OCI-LY3 (cell line): ENCODE data around the gene CTSE.

ENCODE experiments used
- H2AFZ ChIP-seq: fragments of 200-600, 300-600 bp; shearing (Covaris generic); 2 replicates; pipeline ENCODE4 v1.6.0; 2014; ENCODE audit warnings: antibody characterized with exemption, low read depth, low read length
- H3K27ac ChIP-seq: fragments of 200-600, 300-600 bp; sonication (generic); 2 replicates; pipeline ENCODE4 v1.5.1; 2014; ENCODE audit warnings: mild to moderate bottlenecking, low read length, moderate library complexity, mixed read lengths
- H3K27me3 ChIP-seq: fragments of 200-600, 300-600 bp; sonication (generic); 2 replicates; pipeline ENCODE4 v1.6.1; 2014; ENCODE audit warnings: low read depth, low read length, mixed read lengths
- H3K36me3 ChIP-seq: fragments of 200-600, 300-600 bp; sonication (generic); replicated peaks from 2 replicates; pipeline ENCODE3; 2014; ENCODE audit warnings: low read depth, low read length, mixed read lengths
- H3K4me1 ChIP-seq: fragments of 300-600, 200-600 bp; sonication (generic); 2 replicates; pipeline ENCODE4 v1.6.1; 2014; ENCODE audit warnings: low read length, mixed read lengths
- H3K4me2 ChIP-seq: fragments of 200-600, 300-600 bp; sonication (generic); 2 replicates; pipeline ENCODE4 v1.6.1; 2014; ENCODE audit warnings: low read length, mixed read lengths
- H3K4me3 ChIP-seq: fragments of 300-600, 200-600 bp; sonication (generic); 2 replicates; pipeline ENCODE4 v1.5.1; 2014; ENCODE audit warnings: antibody characterized with exemption, mild to moderate bottlenecking, low read length, moderate library complexity
- H3K79me2 ChIP-seq: fragments of 300-600, 200-600 bp; shearing (Covaris generic); 2 replicates; pipeline ENCODE4 v1.6.1; 2014; ENCODE audit warnings: mild to moderate bottlenecking, low read length, mixed read lengths
- H3K9ac ChIP-seq: fragments of 300-600, 200-600 bp; shearing (Covaris generic); 2 replicates; pipeline ENCODE4 v1.6.0; 2014; ENCODE audit warnings: mild to moderate bottlenecking, low read length, moderate library complexity
- H3K9me3 ChIP-seq: fragments of 200-600, 300-600 bp; shearing (Covaris generic); 2 replicates; pipeline ENCODE4 v1.6.1; 2014; ENCODE audit warnings: low read length, mixed read lengths; ENCODE audit not compliant: insufficient read depth
- H4K20me1 ChIP-seq: fragments of 200-600, 300-600 bp; sonication (generic); 2 replicates; pipeline ENCODE4 v1.6.1; 2016; ENCODE audit warnings: low read length, mixed read lengths; ENCODE audit not compliant: insufficient read depth
- CTCF ChIP-seq: fragments of 200-600, 300-600 bp; sonication (generic); IDR thresholded peaks from 2 replicates; pipeline ENCODE4 v1.5.1; 2014; ENCODE audit warnings: antibody characterized with exemption, low read length, low read depth
- EZH2phosphoT487 ChIP-seq: fragments of 200-600 bp; shearing (Covaris generic); IDR thresholded peaks from 2 replicates; pipeline ENCODE4 v1.6.1; 2018; ENCODE audit warnings: antibody characterized with exemption, mixed run types, low read depth

The CTSE gene

GRCh38 chr1:205992218-205992882 lies 31.3 kb downstream of the CTSE start:
- Histone ChIP-seq H4K20me1 (no peaks in the 10 kb centered on the region), H3K9me3 (peaks cover 5% of the 10 kb centered on the region; the same call in 1 of the 2 replicates), H3K27ac (no peak overlapping the region), H2AFZ (no peak overlapping the region), H3K79me2 (no peaks in the 10 kb centered on the region), H3K27me3 (no peaks in the 10 kb centered on the region), H3K4me1 (peaks cover 28% of the 10 kb centered on the region), H3K9ac (no peak overlapping the region), H3K4me2 (no peak overlapping the region), H3K36me3 (no peaks in the 10 kb centered on the region), H3K4me3 (no peak overlapping the region)
- TF ChIP-seq EZH2phosphoT487 (no peak), CTCF (no peak)

- Histone ChIP-seq H3K27me3 (no peaks in the 10 kb centered on the region), H3K9me3 (peaks cover under 1% of the 10 kb centered on the region; the same call in 1 of the 2 replicates), H3K4me2 (no peak overlapping the region), H3K36me3 (no peaks in the 10 kb centered on the region), H3K79me2 (peaks cover 3% of the 10 kb centered on the region), H4K20me1 (no peaks in the 10 kb centered on the region), H3K4me1 (peaks cover 36% of the 10 kb centered on the region), H3K9ac (no peak overlapping the region), H3K4me3 (no peak overlapping the region), H2AFZ (no peak overlapping the region), H3K27ac (no peak overlapping the region)
- TF ChIP-seq CTCF, result no peak
- no peak for TF ChIP-seq EZH2phosphoT487
Observed at GRCh38 chr1:205991237-205991636, 32.5 kb downstream of the CTSE start.

GRCh38 chr1:205990226-205990625 lies 33.5 kb downstream of the CTSE start:
- H3K27ac ChIP-seq, result no peak overlapping the region
- peak overlapping the region; percentile 26; the same call in 1 of the 2 replicates for H2AFZ ChIP-seq
- TF ChIP-seq EZH2phosphoT487 (no peak), CTCF (no peak)
- no peak overlapping the region for H3K4me3 ChIP-seq
- H3K36me3 ChIP-seq, result no peaks in the 10 kb centered on the region
- peaks cover 46% of the 10 kb centered on the region for H3K4me1 ChIP-seq
- no peak overlapping the region; the same call in 1 of the 2 replicates for H3K9ac ChIP-seq
- H3K27me3 ChIP-seq, result no peaks in the 10 kb centered on the region
- H3K9me3 ChIP-seq, result no peaks in the 10 kb centered on the region
- peak overlapping the region; percentile 13 for H3K4me2 ChIP-seq
- H4K20me1 ChIP-seq, result no peaks in the 10 kb centered on the region
- peaks cover 10% of the 10 kb centered on the region for H3K79me2 ChIP-seq

GRCh38 chr1:205989786-205990185 lies 33.9 kb downstream of the CTSE start:
- Histone ChIP-seq H3K36me3 (no peaks in the 10 kb centered on the region), H3K4me2 (peak overlapping the region; percentile 13), H3K9ac (peak overlapping the region; percentile 2; the same call in 1 of the 2 replicates), H3K4me1 (peaks cover 50% of the 10 kb centered on the region), H3K4me3 (no peak overlapping the region), H3K79me2 (peaks cover 14% of the 10 kb centered on the region), H3K9me3 (no peaks in the 10 kb centered on the region), H2AFZ (peak overlapping the region; percentile 26; the same call in 1 of the 2 replicates), H3K27me3 (no peaks in the 10 kb centered on the region), H4K20me1 (no peaks in the 10 kb centered on the region), H3K27ac (no peak overlapping the region)
- TF ChIP-seq EZH2phosphoT487 (no peak), CTCF (peak; percentile 50)
